Measurements from ENCODE around the gene UCN2.

UCN2 gene

DNA sequence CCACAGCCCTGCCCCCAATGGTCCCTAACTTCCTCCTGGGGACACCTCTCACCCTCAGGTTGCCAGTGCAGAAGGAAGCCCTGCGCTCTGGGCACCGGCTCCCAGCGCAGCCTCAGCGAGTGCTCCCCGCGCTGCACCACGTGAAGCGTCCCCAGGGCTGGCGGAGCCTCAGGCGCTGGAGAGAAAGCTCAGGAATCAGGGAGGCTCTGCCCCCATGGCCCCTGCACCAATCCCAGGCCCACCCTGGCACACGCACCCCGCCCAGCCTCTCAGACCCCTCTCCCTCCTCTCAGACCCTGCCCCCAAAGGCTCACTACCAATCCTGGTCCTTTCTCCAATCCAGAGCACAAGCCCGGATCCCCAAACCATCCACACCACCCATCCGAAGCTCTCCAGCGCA lies 24.6 kb upstream of the UCN2 start:
- no peak for DNase-seq

DNA sequence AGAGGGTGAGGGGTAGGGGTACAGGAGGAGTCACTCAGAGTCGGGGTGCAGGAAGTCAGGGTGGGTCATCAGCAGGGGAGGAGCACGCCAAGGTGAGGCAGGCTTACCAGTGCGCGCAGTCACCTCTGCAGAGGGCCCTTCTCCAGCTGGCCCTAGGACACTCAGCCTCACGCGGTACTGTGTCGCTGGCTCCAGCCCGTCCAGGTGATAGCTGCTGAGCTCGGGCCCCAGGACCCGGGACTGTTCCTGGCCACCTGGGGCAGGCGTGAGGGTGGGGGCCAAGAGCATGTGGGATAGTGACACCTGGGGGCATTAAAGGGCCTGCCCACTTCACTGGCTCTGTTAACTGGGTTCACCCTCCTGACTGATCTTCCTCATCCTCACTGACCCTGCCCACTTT lies 24.1 kb upstream of the UCN2 start:
- DNase-seq: no peak

- no peak for DNase-seq
Measured at GRCh38 chr3:48585411-48585810, 21.8 kb upstream of the UCN2 start.

DNA sequence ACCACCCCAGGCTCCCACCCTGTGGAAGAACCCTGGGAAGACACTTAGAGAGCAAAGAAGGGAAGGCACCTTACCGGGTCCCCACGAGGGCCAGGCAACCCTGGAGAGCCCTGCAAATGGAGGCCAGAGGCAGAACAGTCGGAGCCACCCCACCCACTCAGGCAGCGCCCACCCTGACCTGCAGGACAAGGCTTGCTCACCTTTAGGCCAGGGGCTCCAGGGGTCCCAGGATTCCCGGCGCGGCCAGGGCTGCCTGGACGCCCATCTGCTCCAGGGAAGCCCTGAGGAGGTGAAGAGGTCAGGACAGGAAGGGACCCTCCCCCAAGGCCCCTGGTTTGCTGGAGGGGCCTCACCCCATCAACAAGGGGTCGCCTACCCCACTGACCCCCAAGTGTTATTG lies 21.3 kb upstream of the UCN2 start:
- no peak for DNase-seq

DNA sequence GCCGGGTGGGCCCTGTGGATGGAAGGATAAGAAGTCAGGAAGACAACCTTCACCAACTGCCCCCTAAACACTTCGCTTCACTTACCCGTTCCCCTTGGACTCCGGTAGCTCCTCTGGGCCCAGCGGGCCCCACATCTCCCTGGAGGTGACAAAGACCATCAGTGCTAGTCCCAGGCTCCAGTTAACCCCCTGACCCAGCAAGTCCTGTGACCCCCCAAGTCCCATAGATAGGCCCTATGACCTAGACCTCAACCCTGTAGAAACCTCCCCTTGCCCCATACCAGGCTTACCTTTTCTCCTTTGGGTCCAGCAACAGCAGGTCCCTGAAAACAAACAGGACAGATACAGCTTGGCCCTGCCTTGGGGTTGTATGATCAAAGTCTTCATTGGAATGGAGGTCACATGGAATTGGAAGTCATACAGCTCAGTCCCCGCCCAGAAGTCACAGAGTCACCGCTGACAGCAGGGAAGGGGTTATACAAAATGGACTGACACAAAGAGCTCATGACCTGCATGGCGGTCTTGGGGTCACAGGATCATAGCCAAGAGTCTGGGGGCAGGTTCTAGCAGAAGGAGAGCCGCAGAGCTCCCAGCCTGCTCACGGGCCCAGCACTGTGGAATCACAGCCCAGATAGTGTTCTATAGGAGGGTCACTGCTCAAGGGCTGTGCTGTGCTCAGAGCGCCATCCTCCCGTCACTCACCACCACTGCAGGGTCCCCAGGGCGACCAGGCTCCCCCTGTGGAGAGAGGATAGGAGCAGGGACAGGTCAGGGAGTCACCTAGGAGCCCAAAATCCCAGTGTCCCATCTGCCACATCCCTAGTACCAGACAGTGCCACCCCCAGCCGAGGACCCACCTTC lies 18.3 kb upstream of the UCN2 start:
- no peak for DNase-seq

DNA sequence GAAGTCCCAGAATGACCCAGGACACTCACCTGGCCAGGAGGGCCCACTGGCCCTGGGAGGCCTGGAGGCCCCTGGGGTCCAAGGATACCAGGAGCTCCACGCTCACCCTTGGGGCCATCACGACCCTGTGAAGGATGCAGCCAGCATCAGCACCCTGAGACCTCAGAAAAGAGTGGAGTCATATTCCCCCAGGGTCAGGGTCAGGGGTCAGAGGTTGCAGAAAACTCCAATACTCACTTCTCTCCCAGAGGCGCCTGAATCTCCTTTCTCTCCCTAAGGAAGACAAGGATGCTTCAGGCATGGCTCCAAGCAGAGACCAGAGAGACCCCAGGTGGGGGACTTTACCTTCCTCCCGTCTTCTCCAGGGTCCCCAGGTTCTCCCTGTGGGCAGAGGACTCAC lies 13.1 kb upstream of the UCN2 start:
- no peak for DNase-seq

GRCh38 chr3:48575366-48575765 lies 11.8 kb upstream of the UCN2 start:
- no peak for DNase-seq

DNA sequence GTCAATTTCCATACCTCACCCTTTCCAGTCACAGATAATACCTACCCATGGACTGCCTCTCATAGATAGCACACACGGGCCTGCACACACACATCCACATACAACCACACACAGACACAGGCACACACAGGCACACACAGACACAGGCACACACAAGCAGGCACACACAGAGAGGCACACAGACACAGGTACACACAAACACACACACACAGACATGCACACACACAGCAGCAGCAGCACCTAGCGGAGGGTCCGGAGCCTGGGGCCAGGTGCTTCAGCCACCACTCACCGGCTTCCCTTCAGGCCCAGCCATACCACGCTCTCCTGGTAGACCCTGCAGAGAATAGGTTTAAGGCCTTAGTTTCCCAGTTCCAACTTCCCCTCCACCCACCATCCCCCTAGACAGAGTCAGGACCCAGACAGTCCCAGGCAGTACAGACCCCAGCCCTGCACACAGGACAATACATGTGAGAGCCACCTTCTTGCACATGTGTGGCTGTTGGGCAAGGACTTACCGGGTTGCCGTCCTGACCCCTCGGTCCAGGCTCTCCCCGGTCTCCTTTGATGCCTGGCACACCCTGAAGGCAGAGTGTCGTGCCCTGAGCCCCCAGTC lies 10.5 kb upstream of the UCN2 start:
- DNase-seq: no peak

GRCh38 chr3:48572517-48572916 lies 8.9 kb upstream of the UCN2 start:
- no peak for DNase-seq

GRCh38 chr3:48571938-48572337 lies 8.4 kb upstream of the UCN2 start:
- no peak for DNase-seq

DNA sequence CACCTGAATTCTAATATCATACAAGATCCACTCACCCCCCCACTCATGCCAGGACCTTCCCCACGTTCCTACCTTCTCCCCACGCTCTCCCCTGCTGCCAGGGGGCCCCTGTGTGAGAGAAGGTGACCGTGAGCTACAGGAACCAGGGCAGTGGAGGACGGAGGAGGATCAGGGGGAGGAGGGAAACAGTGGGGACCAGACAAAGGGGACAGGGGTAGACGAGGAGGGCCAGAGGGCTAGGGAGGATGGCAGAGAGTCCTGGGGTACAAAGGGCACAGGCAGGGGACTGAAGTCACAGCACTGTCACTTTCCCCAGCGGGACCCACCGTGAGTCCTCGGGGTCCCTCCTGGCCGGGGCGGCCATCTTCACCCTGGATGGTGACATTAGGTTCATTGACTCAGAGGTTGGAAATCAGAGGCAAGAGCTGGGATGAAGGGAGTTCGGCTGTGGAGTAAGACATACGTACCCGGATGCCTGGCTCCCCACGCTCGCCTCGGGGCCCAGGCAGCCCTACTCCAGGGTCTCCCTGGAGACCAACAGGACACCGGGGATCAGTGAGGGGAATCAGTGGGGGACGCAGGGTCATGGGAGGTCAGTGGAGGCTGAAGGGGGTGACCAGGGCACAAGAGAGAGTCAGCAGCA lies 6.3 kb upstream of the UCN2 start:
- DNase-seq: no peak

- no peak for DNase-seq
Measured at GRCh38 chr3:48569400-48569799, 5.8 kb upstream of the UCN2 start.

- DNase-seq: no peak
Measured at GRCh38 chr3:48568476-48568875, 4.9 kb upstream of the UCN2 start.

GRCh38 chr3:48567500-48567899 lies 3.9 kb upstream of the UCN2 start:
- DNase-seq: no peak

DNA sequence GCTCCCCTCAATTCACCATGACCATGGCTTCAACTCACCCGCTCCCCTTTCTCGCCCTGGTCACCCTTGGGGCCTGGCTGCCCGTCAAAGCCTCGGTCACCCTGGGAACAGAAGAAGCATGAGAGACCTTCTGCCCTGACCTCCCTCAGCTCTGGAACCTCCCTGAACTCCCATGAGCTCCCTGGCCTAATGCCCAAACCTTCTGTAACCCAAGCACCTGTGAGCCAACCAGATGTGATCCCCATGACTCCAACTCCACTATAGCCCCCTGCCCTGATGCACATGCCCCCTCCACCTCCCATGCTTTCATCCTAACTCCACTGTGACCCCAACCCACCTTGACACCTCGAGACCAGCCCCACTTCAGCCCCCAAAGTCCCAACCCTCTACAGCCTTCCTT lies 3.5 kb upstream of the UCN2 start:
- no peak for DNase-seq

GRCh38 chr3:48566401-48566760 lies 2.8 kb upstream of the UCN2 start:
- DNase-seq: no peak

- DNase-seq: no peak
Measured at GRCh38 chr3:48565591-48566400, 2.2 kb upstream of the UCN2 start.

DNA sequence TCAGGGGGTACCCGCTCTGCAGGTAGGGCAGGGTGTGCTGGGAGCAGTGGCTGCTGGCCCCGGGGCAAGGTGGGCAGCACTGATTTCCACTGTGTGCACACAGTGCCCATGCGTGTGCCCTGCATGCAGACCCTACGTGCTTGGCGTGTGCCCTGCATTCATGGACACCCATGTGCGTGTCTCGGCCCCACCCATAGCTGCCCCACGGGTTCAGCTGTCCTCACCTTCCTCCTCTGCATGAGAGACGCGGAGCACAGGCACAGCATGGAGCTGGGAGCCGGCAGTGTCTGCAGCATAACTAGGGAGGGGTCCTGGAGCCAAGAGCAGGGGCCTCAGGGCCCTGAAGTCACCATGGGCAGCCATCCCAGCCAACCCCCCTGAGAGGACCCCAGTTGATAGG lies 1.6 kb upstream of the UCN2 start:
- DNase-seq: no peak

- DNase-seq: no peak
Measured at GRCh38 chr3:48564667-48565066, 1.1 kb upstream of the UCN2 start.

GRCh38 chr3:48564022-48564421 lies 441 bp upstream of the UCN2 start:
- DNase-seq: no peak

- DNase-seq: no peak
Measured at GRCh38 chr3:48562367-48563095, 1.1 kb downstream of the UCN2 start.

- no peak for DNase-seq
Measured at GRCh38 chr3:48561045-48561736, 2.4 kb downstream of the UCN2 start.
